HepG2 (cell line): ENCODE results near the gene CREM. TPM values are rescaled to one million over a fixed set of nuclear protein-coding genes. Genes with fewer than 3 reads are reported as not detected.

Experiments used
- AGO2 ChIP-seq: fragments of 200-400 bp; formaldehyde crosslinking; optimal IDR thresholded peaks from 2 replicates; pipeline ENCODE3; 2017; ENCODE audit warnings: mild to moderate bottlenecking, low read depth, low read length, moderate library complexity
- CEBPB ChIP-seq: IDR thresholded peaks from 2 replicates; pipeline ENCODE4 v1.6.1; 2011; ENCODE audit warnings: low read depth, low read length, improper control_type of control experiment, borderline replicate concordance
- DNMT1 ChIP-seq: sonication (generic); formaldehyde crosslinking; IDR thresholded peaks from 2 replicates; pipeline ENCODE4 v1.5.1; 2020; ENCODE audit warnings: mild to moderate bottlenecking, missing genetic modification reagents
- FOXK2 ChIP-seq: fragments of 450-650 bp; IDR thresholded peaks from 2 replicates; pipeline ENCODE4 v1.6.1; 2016
- LCORL ChIP-seq, 2 experiments: fragments of 450-650 bp in 1 of 2; sonication (generic) in 1 of 2; formaldehyde crosslinking in 1 of 2; IDR thresholded peaks; 2 replicates each; pipeline versions ENCODE4 v1.5.0 to v1.6.1; 2017 to 2020; ENCODE audit warnings: antibody characterized with exemption in 1 of 2, missing genetic modification reagents in 1 of 2
- RAD21 ChIP-seq: fragments of 450-650 bp; formaldehyde crosslinking; IDR thresholded peaks from 2 replicates; pipeline ENCODE4 v1.5.0; 2020; ENCODE audit warnings: mild to moderate bottlenecking
- TARDBP ChIP-seq: sonication (generic); formaldehyde crosslinking; IDR thresholded peaks from 2 replicates; pipeline ENCODE4 v1.8.0; 2022; ENCODE audit warnings: mild to moderate bottlenecking, missing genetic modification reagents
- YEATS4 ChIP-seq: sonication (generic); formaldehyde crosslinking; IDR thresholded peaks from 2 replicates; pipeline ENCODE4 v1.4.0; 2020; ENCODE audit warnings: missing genetic modification reagents, borderline replicate concordance
- ZBTB20 ChIP-seq: sonication (generic); formaldehyde crosslinking; IDR thresholded peaks from 2 replicates; pipeline ENCODE4 v1.8.1; 2023; ENCODE audit warnings: missing genetic modification reagents, low read depth, mild to moderate bottlenecking, borderline replicate concordance
- ZFP90 ChIP-seq: sonication (generic); formaldehyde crosslinking; IDR thresholded peaks from 2 replicates; pipeline ENCODE4 v1.8.0; 2022; ENCODE audit warnings: missing genetic modification reagents, mild to moderate bottlenecking, inconsistent platforms, borderline replicate concordance
- ZFX ChIP-seq: sonication (generic); formaldehyde crosslinking; IDR thresholded peaks from 2 replicates; pipeline ENCODE4 v1.4.0; 2020; ENCODE audit warnings: mild to moderate bottlenecking, low read depth, missing genetic modification reagents, moderate library complexity
- ZNF331 ChIP-seq: sonication (generic); formaldehyde crosslinking; IDR thresholded peaks from 2 replicates; pipeline ENCODE4 v1.4.0; 2020; ENCODE audit warnings: missing genetic modification reagents
- ZNF616 ChIP-seq: sonication (generic); formaldehyde crosslinking; IDR thresholded peaks from 2 replicates; pipeline ENCODE4 v1.5.0; 2020; ENCODE audit warnings: low read depth, mild to moderate bottlenecking, missing genetic modification reagents
- ZNF724P ChIP-seq: sonication (generic); formaldehyde crosslinking; IDR thresholded peaks from 2 replicates; pipeline ENCODE4 v1.8.0; 2022; ENCODE audit warnings: missing genetic modification reagents, borderline replicate concordance
- ZNF772 ChIP-seq: sonication (generic); formaldehyde crosslinking; IDR thresholded peaks from 2 replicates; pipeline ENCODE4 v1.5.0; 2020; ENCODE audit warnings: mild to moderate bottlenecking, missing genetic modification reagents
- ZSCAN9 ChIP-seq: IDR thresholded peaks from 2 replicates; pipeline ENCODE4 v1.6.1; 2016; ENCODE audit warnings: borderline replicate concordance
- polyA plus RNA-seq, 8 experiments: library from polyadenylated mRNA; depleted of rRNA in 3 of 8; stranded (reverse) in 7 of 8; unstranded in 1 of 8; fragments of >200 nt; fragmentation: Illumina TruSeq in 4 of 8; extraction: Trizol in 4 of 8; gene quantifications; 2 replicates each; pipeline versions ENCODE4 v1.2.1 to v1.2.3, GENCODE V29; 2011 to 2016; ENCODE audit warnings: low read depth in 4 of 8, missing spikeins in 1 of 8, mixed read lengths in 1 of 8; ENCODE audit not compliant: insufficient read depth in 1 of 8
- total RNA-seq, 5 experiments: library from RNA; depleted of rRNA; stranded (reverse); fragments of >200 nt; fragmentation: Illumina TruSeq; extraction: Trizol; gene quantifications; 2 replicates each; pipeline ENCODE4 v1.2.3, GENCODE V29; 2016; ENCODE audit warnings: low read depth in 1 of 5
- TF ChIP-seq, protein P1 (sequence below): IDR thresholded peaks from 2 replicates; pipeline ENCODE4 v1.6.1; 2018; ENCODE audit warnings: missing genetic modification reagents
- TF ChIP-seq, protein P2 (sequence below): sonication (generic); formaldehyde crosslinking; IDR thresholded peaks from 2 replicates; pipeline ENCODE4 v1.8.1; 2022; ENCODE audit warnings: low read depth, mild to moderate bottlenecking, missing genetic modification reagents
- TF ChIP-seq, protein P3 (sequence below): IDR thresholded peaks from 2 replicates; pipeline ENCODE4 v1.6.1; 2012; ENCODE audit warnings: inconsistent platforms
- TF ChIP-seq, protein P4 (sequence below): sonication (generic); formaldehyde crosslinking; IDR thresholded peaks from 2 replicates; pipeline ENCODE4 v1.4.0; 2020; ENCODE audit warnings: low read depth, missing genetic modification reagents

CREM gene
- total and polyA plus RNA-seq, 2 of the 13 experiments (the other 11 are each of a cell fraction or from before 2014, with no cell fraction given): 21.3 to 25.4 TPM

DNA sequence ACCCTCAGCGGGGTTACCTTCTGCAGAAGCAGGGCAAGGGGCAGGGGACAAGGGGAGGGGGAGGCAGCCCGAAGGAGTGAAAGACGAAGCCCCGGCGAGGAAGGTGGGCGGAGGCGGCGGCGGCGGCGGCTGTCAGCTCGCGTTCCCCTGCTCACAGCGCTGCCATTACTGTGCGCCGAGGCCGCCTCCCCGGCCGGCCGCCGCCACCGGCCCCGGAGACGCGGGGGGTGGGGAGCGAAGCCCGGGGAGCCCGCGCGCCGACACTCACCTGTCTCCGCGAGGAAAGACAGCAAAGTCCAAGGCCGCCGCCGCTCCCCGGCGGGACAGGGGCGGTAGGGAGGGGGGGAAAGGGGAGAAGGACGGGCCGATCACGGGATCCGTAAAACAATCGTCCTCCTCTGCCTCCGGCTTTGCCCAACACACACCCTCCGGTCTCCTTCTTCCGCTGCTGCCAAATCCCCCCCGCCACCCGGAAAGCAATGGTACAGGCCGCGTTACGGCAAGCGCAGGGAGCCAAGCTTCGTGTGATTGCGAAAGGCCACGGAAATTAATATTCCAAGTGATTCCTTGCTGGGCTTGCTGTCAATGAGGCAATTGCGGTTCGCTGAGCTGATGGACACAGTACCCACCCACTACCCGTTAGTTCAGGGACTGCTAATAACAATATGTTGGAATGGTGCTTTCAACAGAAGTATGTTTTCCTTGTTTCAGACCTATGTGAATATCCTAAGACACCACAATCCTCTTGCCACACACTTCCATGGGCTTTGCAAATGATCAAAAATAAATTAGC is 36.3 kb upstream of the CREM start, which contains the start of gene CUL2 (continued):
- TF ChIP-seq, protein P1, sequence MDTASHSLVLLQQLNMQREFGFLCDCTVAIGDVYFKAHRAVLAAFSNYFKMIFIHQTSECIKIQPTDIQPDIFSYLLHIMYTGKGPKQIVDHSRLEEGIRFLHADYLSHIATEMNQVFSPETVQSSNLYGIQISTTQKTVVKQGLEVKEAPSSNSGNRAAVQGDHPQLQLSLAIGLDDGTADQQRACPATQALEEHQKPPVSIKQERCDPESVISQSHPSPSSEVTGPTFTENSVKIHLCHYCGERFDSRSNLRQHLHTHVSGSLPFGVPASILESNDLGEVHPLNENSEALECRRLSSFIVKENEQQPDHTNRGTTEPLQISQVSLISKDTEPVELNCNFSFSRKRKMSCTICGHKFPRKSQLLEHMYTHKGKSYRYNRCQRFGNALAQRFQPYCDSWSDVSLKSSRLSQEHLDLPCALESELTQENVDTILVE (CRISPR knock-in tag): peak; percentile 98
- peak; percentile 93 for TF ChIP-seq FOXK2
- TF ChIP-seq RAD21 (CRISPR knock-in tag): peak; percentile 39; the same call in 1 of the 2 replicates
- no peak for TF ChIP-seq ZBTB20 (CRISPR knock-in tag)
- no peak; the same call in 1 of the 2 replicates for TF ChIP-seq DNMT1 (CRISPR knock-in tag)
- 0 out of 2 replicates have a peak, but pooled peaks have one; percentile 62 for TF ChIP-seq ZNF772 (CRISPR knock-in tag)
- TF ChIP-seq ZFX: peak; percentile 70
- TF ChIP-seq, protein P2, sequence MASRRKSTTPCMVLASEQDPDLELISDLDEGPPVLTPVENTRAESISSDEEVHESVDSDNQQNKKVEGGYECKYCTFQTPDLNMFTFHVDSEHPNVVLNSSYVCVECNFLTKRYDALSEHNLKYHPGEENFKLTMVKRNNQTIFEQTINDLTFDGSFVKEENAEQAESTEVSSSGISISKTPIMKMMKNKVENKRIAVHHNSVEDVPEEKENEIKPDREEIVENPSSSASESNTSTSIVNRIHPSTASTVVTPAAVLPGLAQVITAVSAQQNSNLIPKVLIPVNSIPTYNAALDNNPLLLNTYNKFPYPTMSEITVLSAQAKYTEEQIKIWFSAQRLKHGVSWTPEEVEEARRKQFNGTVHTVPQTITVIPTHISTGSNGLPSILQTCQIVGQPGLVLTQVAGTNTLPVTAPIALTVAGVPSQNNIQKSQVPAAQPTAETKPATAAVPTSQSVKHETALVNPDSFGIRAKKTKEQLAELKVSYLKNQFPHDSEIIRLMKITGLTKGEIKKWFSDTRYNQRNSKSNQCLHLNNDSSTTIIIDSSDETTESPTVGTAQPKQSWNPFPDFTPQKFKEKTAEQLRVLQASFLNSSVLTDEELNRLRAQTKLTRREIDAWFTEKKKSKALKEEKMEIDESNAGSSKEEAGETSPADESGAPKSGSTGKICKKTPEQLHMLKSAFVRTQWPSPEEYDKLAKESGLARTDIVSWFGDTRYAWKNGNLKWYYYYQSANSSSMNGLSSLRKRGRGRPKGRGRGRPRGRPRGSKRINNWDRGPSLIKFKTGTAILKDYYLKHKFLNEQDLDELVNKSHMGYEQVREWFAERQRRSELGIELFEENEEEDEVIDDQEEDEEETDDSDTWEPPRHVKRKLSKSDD: peak; percentile 70; the same call in 1 of the 2 replicates
- TF ChIP-seq LCORL (IDR thresholded peaks at IDR 0.05): no peak
- TF ChIP-seq LCORL (CRISPR knock-in tag; IDR thresholded peaks at IDR 0.05): no peak
- TF ChIP-seq ZSCAN9: peak; percentile 71
- peak; percentile 46 for TF ChIP-seq AGO2
- TF ChIP-seq ZNF724P (CRISPR knock-in tag): peak; percentile 68; the same call in 1 of the 2 replicates
- peak; percentile 39; the same call in 1 of the 2 replicates for TF ChIP-seq TARDBP (CRISPR knock-in tag)
- peak; percentile 85 for TF ChIP-seq YEATS4 (CRISPR knock-in tag)
- TF ChIP-seq, protein P3, sequence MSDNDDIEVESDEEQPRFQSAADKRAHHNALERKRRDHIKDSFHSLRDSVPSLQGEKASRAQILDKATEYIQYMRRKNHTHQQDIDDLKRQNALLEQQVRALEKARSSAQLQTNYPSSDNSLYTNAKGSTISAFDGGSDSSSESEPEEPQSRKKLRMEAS: peak; percentile 79
- TF ChIP-seq ZNF616 (CRISPR knock-in tag): no peak
- peak; percentile 90 for TF ChIP-seq ZFP90 (CRISPR knock-in tag)
- TF ChIP-seq ZNF331 (CRISPR knock-in tag): peak; percentile 75
- TF ChIP-seq CEBPB: peak; percentile 98
- TF ChIP-seq, protein P4, sequence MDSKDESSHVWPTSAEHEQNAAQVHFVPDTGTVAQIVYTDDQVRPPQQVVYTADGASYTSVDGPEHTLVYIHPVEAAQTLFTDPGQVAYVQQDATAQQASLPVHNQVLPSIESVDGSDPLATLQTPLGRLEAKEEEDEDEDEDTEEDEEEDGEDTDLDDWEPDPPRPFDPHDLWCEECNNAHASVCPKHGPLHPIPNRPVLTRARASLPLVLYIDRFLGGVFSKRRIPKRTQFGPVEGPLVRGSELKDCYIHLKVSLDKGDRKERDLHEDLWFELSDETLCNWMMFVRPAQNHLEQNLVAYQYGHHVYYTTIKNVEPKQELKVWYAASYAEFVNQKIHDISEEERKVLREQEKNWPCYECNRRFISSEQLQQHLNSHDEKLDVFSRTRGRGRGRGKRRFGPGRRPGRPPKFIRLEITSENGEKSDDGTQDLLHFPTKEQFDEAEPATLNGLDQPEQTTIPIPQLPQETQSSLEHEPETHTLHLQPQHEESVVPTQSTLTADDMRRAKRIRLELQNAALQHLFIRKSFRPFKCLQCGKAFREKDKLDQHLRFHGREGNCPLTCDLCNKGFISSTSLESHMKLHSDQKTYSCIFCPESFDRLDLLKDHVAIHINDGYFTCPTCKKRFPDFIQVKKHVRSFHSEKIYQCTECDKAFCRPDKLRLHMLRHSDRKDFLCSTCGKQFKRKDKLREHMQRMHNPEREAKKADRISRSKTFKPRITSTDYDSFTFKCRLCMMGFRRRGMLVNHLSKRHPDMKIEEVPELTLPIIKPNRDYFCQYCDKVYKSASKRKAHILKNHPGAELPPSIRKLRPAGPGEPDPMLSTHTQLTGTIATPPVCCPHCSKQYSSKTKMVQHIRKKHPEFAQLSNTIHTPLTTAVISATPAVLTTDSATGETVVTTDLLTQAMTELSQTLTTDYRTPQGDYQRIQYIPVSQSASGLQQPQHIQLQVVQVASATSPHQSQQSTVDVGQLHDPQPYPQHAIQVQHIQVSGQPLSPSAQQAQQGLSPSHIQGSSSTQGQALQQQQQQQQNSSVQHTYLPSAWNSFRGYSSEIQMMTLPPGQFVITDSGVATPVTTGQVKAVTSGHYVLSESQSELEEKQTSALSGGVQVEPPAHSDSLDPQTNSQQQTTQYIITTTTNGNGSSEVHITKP (CRISPR knock-in tag): peak; percentile 100
